GM21529 (cell line): ENCODE results near the gene ATG16L1.

Experiments
- ATAC-seq: cut with Tn5 transposase; IDR thresholded peaks from one replicate; pipeline ENCODE4 v1.9.1; 2021; ENCODE audit not compliant: unreplicated experiment

The ATG16L1 gene

DNA sequence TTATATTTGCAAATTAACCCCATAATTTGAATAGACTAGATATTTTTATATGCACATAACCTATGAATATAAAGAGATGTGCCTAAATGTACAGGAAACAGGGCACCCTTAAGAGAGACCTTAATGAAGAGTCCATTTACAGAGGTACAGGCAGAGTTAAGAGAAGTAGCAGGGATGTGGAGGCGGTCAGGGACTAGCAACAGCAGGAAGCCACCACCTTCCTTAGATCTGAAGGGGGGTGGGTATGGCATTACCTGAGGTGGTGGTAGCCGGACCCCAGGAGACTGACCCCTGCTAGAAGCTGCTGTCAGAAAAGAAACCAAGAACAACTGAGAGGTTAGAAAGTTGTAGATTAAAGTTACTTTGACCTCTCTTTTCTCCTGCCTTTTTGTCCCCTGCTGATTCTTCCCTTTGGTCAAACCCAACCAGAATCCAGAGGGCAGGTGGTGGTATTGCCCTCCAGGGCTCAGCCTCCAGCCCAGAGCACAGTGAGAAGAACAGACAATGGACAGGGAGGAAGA is 24.9 kb upstream of the ATG16L1 start:
- ATAC-seq, result no peak

DNA sequence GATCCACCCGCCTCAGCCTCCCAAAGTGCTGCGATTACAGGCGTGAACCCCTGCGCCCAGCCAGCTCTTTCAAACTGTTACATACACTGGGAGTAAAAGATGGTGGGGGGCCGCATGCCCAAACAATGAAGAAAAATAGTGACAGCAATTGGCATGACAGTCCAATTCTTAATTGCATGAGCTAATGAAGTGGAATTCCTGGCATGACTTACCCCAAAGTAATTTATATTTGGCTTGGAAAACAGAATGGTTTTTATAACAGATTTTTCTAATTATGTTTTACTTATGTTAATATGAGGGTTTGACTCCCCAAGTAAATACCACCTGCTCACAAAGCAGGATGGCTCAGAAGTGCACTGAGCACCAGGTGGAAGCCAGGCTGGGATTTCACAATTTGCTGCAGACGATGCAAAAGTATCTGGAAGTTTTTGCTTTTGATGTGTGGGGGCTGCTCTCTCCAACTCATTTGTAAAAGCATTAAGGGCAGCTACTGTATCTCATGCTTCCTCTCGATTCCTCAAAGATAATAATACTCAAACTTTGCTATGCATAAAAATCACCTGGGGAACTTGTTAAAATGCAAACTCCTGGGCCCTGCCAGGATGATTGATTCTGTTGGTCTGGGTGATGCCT is 24.0 kb upstream of the ATG16L1 start:
- ATAC-seq, result no peak

DNA sequence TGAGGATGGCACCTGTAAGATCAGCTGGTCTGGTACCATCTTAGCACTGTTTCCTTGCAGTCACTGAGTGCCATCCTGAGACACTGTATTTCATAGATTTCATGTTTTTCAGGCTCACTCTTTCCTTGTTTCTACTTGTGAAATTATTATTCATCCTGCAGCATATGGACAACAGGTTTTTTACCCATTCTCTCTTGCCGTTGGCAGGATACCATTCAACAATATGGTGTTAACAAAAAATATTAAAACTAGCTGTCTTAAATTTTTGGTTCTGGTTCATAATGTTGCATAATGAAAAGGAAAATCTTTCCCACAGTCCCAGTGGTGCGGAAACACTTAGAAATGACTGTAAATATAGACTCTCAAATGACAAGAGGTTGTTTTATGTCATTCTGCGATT is 23.1 kb upstream of the ATG16L1 start:
- ATAC-seq, result no peak

DNA sequence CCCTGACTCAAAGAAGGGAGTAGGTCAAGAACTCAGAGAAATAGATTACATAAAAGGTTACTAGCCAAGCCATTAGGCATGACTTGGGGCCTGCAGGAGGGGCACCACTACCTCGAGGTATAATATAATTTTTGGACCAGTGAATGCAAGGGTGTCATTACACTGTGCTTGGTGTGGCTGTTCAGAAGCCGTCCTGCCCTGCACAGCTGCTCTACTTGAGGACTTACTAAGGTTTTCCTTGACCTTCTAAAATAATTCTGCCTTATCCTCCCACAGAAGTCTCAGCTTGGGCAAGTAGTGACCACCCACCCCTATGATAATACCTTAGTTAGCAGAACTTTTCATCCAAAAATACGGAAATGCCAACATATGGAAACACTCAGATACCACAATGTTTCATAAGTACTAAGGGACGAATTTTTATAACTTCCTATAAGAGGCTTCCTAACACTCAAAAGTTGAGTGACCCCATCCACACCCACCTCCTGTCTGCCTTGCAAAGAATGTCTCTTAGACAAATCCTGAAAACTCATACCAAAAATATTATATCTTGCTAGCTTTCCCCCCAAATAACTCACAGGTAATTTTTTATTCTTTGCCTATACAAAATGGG is 17.7 kb upstream of the ATG16L1 start:
- ATAC-seq, result no peak

DNA sequence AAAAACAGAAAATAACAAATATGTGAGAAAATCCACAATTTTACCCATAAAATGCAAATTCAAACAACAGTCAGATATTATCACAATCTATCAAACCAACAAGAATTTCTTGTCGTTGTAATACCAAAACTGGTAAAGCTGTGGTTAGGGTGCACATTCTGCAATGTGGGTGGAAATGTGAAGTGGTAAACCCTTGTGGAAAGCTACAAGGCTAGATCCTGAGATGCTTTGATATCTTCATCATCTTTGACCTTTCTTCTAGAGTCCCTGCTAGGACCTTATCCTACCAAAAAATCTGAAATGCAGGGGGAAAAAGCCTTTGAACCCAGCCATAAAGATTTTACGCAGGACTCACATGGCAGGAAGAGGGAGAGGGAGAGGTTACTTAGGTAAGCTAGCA is 17.2 kb upstream of the ATG16L1 start:
- ATAC-seq, result no peak

DNA sequence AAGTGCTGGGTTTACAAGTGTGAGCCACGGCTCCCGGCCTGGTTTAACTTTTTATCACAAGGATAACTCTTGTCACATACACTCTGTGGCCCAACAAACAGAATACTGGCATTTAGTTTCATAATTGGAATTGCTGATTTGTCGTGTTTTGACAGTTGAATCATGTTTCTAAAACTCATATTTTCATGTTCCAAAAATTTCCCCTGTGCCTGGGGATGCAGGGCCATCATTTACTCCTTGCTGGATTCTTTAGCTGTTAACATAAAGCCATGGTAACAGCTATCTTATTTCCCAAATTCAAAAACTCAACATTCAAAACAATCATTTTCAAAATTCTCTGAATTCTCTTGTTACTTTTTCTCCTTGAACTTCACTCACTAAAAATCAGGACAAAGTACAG is 16.5 kb upstream of the ATG16L1 start:
- no peak for ATAC-seq

DNA sequence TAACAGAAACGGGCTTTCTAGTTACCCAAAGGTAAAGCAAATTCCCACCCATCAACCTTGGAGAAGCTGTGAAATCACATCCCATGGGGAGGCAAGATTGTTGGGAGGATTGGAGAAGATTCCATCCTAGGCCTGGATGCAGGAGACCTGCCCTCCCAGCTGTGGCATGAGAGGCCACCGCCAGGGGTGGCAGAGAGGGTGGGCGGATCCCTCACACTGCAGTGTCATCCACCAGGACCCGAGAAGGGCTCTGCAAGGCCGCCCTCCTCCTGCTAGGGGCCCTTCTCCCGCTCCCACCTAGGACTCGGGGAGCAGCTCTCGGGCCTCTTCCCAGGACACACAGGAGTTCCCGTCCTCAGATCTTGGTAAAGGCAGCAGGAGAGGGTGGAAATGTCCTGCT is 15.5 kb upstream of the ATG16L1 start:
- no peak for ATAC-seq

DNA sequence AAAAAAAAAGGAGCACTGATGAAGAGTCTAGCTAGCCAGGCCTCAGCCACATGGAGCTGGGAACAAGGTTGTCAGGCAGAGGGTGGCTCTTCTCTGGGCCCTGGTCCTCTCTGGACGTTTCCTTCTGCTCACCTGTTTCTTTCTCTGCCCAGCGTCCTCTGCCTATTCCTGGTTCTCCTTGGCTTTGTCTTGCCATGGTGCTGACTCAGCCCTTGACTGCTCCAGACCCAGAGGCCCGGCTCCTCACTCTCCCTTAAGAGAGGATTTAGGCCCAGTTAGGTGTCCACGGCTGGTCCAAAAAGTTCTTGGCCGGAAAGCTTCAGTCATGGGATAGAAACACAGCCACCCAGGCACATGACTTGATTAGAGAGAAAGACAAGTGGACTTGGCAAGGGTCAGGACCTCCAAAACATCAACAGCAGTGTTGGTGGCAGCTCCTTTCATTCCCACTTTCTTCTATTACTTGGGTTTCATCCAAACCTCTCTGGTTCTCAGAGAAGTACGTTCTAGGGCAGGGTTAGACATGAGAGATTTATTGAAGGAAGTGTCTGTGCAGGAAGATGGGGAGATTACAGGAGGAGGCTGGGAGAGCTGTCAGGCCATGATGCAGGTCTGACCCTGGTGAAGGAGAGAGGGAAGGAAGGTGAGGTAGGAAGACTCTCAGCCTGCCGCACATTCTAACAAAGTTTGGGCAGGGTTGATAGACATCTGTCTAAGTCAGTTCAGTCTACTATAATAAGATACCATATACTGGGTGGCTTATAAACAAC is 14.5 kb upstream of the ATG16L1 start:
- no peak for ATAC-seq

DNA sequence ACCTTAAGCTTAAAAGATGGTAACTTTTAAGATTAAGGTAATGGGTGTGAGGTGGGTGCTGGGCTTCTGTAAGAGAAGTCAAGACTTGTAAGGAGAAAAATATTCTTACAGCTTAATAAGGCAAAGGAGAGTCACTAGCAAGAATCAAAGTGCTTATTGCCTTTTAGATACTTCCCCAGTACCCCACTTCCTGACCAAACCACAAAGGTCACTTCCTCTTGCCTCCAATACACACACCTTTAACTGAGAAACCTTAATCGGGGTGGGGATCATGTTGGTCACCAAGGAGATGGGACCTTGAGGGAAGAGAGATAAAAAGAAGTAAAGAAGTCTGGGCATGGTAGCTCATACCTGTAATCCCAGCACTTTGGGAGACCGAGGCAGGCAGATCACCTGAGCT is 10.6 kb upstream of the ATG16L1 start:
- ATAC-seq, result no peak

DNA sequence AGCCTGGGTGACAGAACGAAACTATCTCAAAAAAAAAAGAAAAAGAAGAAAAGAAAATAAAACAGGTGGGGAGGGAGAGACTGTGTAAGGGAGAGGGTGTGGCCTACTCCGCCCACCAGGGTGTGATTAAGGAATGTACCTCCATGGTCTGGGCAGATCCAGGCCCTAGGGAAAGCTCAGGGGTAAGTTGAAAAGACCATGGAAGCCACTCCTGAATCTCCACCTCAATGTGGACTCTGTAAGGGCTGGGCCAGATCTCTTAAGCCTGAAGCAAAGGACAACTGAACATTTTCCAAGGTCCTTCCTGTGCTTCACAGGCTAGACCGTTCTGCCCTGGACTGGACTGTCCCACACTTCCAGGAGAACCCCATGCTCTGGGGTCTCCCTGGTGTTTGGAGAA is 9.7 kb upstream of the ATG16L1 start:
- no peak for ATAC-seq

DNA sequence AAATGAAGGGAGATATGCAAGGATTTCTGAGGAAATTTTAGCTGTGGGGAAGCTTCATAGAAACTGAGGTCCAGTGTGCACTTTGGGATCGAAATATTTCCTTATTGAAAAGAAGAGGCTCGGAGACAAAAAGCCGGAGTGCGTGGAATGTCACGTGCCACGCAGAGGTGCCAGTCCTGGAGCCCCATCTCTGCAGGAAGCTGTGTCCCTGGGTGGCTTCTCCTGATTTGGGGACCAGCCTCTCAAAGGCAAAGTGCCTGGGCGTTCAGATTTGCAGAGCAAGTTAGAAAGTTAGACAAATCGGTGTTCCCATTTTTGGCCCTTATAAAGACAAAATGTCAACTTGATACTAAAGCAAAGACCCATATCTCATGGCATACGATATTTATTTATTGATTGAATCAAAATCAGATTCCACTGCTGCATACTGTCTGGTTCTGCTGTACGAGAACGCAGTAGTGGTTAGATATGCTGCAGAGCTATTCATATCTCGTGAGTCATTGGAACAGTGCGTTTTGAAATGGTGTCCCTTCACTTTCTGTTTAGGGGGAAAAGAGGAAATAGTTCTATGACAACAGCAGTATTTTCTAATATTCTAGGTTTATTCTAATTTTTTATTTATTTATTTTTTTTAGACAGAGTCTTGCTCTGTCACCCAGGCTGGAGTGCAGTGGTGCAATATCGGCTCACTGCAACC is 9.1 kb upstream of the ATG16L1 start:
- ATAC-seq, result no peak

DNA sequence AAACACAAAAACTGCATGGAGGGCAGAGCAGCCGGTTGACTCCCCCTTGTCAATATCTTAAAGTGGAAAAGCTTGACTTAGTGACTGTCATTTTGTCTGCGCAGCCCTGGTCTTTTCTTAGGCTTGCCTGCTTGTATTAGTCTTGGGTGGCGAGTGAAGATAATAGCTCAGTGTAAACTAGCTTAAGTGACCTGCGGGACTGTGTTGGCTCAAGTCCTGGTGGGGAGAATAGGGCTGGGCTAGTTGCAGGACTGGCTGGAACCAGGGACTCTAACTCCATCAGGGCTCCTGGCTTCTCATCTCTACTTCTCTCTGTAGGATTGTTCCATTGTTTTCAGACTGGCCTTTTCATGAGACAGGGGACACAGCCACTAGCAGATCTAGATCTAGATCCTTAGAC is 8.1 kb upstream of the ATG16L1 start:
- ATAC-seq, result no peak

DNA sequence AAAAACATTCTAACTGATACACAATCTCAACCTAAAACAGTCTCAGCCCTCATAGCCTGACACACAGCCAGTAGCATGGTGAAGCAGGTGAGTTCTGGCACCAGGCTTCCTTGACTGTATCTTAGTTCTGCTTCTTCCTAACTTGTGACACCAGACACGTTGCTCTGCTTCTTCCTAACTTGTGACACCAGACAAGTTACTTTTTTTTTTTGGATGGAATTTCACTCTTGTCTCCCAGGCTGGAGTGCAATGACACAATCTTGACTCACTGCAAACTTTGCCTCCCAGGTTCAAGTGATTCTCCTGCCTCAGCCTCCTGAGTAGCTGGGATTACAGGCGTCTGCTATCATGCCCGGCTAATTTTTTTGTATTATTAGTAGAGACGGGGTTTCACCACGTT is 6.7 kb upstream of the ATG16L1 start:
- ATAC-seq, result no peak

DNA sequence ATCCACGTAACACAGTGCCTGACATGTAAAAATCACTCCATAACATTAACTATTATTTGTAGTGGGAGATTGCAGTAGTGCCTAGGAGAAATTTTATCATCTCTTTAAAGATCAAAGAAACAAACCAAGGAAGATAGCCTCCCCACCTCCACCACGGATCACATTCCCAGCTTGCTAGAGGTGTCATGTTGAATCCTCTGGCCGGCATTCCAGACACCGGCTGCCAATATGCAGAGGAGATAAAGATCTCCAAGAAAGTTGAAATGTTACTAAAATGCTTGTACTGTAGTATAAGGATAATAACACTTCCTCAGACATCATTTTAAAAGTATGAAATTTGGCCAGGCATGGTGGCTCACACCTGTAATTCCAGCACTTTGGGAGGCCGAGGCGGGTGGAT is 6.1 kb upstream of the ATG16L1 start:
- no peak for ATAC-seq

DNA sequence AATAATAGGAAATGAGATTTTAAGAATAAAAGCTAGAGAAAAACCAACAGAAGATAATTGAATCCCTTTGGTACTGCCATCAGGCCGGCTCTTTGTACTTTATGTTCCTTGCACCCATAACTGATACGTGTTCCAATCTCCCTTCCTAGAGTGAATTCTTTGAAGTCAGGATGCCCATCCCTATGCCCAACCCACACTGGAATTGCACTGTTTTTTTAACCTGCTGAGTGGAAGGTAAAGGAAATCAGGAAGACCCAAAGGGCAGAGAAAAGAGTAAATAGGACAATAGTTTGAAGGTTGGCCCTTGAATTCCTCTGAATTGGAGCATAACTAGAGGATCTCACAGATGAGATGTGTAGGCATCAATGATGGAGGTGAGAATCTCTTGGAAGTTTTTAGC is 4.4 kb upstream of the ATG16L1 start:
- no peak for ATAC-seq

DNA sequence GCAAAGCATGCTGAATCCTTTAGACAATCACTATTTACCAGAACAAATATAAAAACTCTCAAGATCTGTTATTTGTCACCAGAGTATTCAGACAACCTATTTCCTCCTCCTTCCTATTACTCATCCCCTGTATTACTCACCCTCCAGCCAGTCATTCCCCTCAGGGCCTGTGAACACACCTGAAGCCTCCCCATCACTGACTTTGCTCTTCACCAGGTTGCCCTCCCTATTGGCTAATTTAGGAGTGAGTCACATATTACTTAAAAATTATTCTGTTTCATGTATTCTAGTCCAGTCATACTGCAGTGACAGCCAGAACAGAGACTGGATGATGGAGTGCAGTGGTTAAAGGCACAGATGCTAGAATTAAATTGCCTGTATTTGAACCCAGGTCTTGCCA is 3.7 kb upstream of the ATG16L1 start:
- ATAC-seq, result no peak

DNA sequence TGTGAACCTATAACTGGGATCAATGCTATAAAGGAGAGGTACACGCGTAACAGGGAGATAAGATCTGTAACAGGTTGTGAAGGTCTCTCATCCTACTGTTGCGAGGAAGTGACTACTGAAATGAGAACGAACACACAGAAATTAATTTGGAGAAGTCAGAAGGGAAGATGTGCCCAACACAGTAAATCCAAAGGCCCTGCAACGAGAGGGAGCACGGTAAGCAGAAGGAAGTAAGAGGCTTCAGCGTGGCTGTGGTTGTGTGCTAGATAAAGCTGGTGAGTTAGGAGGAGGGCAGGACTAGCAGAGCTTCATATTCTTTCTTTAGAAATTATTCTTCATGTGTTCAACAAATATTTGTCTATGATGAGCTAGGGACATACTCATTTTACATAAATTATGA is 2.5 kb upstream of the ATG16L1 start:
- ATAC-seq, result no peak

DNA sequence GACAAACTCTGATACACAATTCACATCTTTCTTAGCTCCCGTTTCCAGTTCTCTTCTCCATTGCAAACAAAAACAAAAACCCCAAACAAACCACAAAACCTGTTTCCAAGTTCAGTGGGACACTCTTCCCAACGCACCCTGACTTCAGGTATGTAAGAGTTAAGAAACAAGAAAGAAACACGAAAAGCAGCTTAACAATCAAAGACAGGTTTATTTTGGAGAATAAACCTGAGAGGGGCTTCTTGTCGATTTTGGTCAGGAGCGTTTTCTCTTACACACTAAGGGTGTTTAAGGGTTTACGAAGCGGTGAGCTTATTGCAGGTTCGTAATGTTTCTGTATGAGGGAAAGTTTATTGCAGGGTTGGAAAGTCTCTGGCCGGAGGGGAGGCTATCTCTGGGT is 905 bp upstream of the ATG16L1 start:
- ATAC-seq, result no peak

DNA sequence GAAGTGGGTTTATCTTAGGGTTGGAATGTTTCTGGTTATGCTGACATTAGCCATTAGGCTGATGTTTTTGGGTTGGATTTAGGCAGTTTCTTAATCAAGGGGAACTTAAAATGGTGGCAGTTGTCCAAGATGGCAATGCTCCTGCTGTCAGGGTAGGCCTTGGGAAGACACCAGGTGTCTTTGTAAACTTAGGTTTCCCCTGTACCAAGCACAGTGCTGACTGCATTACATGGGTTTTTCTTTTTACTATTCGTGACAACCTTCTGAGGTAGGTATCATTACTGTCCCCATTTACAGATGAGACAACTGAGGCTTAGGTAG is 528 bp upstream of the ATG16L1 start:
- no peak for ATAC-seq

DNA sequence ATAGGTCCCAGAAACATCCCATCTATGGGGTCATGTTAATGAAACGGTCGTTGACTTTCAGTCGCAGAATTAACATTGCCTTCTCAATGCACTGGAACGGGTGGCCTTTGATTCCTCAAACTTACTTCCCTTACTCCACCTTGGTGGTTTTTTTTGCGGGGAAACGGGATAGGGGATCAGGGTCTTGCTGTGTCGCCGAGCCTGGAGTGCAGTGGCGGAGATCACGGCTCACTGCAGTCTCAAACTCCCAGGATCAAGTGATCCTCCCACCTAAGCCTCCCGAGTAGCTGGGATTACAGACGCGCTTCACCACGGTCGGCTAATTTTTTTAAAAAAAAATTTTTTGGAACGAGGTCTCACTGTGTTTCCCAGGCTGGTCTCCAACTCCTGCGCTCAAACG is 754 bp downstream of the ATG16L1 start:
- no peak for ATAC-seq

DNA sequence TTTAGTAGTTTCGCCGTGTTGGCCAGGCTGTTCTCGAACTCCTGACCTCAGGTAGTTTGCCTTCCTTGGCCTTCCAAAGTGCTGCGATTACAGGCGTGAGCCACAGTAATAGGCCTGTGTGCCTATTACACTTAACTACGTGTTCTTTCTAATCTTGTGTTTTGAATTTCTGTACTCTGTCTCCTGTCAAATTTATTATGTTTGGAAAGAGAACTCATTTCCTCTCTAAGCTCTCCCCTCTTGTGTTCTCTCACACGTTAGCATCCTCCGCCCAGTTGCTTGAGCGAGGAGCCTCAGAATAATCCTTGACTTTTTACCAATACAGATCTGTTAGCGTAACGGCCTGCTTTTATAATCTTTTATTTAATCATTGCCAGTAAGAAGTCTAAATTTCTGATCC is 3.7 kb downstream of the ATG16L1 start:
- no peak for ATAC-seq

DNA sequence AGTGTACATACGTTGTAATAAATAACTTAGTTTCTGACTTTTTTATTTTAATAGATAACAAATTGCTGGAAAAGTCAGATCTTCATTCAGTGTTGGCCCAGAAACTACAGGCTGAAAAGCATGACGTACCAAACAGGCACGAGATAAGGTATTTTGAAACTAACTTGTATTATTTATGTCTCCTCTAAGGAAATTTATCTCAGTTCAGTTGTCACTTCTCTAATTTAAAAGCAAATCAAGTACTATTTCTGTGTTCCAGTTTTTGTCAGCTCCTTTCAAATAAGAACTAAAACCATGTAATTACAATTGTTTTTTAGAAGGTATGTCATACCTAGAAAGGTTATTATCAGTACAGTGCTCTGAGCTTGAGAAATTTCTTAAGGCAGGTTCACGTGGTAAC is 4.6 kb downstream of the ATG16L1 start:
- ATAC-seq, result no peak
